SKM-1 (cell line): ENCODE data around the gene C1QTNF1.

Source experiments
- DNase-seq: peaks from one replicate; lab custom pipeline; 2025; ENCODE audit not compliant: unreplicated experiment; lab: John Stamatoyannopoulos, UW

C1QTNF1 gene

DNA sequence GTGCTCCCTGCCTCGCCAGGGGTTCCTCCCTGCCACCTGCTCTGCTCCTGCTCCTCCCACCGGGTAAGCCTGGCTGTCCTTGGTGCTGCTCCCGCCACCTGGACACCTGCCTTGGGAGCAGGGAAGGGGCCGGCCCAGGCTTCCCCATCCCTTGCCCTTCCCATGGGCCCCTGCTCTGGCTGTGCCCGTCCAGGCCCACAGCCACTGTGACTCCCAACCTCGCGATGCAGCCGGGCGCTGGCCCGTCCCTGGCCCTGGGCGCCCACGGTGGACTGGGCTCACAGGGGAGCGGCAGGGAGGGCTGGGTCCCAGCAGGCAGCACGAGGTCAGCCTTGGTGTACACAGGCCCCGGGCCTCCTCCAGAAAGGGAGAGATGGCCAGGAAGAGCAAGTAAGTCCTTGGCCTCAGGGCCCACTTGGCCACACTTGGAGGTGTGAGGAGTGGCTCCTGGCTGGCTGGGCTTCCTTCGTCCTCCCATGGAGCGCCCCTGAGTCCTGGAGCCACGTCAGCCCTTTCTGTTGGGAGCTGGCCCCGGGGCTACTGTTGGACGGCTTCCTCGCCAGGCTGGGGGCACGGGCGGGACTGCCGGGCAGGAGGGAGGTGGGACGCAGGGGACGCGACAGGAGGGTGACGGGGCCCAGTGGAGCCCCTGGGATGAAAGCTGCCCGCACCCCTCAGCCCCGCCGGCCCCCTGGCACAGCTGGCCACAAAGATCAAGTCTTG lies 65.9 kb downstream of the C1QTNF1 start:
- DNase-seq, result no peak

GRCh38 chr17:79090443-79091225 lies 66.7 kb downstream of the C1QTNF1 start:
- no peak for DNase-seq

DNA sequence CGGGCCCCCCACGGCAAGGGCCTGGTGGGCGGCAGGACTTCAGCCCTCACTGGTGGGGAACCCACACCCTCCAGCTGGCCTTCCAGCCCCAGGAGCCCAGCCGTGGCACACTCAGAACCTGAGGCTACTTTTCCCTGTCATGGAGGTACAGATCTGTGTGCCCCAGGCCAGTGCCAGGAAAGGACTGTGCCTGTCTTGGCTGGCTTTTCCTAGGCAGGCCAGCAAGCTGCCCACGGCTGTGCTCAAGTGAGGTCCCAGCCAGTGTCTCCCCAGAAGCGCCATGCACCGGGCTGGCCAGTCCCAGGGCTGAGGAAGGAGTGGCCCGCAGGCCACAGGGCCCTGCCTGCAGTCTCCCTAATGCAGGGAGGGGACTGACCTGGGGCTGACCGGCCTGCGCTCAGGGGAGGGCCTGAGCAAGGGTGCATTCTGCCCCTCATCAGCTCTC lies 67.3 kb downstream of the C1QTNF1 start:
- DNase-seq, result no peak

GRCh38 chr17:79092567-79092966 lies 68.6 kb downstream of the C1QTNF1 start:
- DNase-seq, result no peak

- DNase-seq, result no peak
These were observed 69.3 kb downstream of the C1QTNF1 start for GRCh38 chr17:79093270-79093669.

DNA sequence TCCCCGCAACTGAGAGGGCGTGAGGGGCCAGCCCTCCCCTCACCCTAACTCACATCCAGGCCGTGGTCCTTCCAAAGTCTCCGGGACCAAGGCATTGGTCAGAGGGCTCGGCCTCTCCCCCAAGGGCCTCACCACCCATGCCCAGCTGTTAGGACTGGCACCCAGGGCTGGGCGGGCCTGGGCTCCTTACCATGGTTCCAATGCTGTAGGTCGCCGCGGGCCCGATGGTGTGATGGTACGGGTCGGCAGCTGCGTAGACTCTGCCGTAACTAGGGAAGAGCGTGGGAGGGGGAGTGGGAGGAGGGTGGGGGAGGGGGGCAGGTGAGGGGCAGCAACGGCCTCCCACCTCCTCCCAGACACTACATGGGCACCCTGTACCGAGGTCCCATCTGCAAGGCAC lies 70.3 kb downstream of the C1QTNF1 start:
- no peak for DNase-seq

GRCh38 chr17:79095345-79096055 lies 71.5 kb downstream of the C1QTNF1 start:
- DNase-seq, result no peak

- DNase-seq, result no peak
These were observed 72.5 kb downstream of the C1QTNF1 start for GRCh38 chr17:79096477-79096876.

DNA sequence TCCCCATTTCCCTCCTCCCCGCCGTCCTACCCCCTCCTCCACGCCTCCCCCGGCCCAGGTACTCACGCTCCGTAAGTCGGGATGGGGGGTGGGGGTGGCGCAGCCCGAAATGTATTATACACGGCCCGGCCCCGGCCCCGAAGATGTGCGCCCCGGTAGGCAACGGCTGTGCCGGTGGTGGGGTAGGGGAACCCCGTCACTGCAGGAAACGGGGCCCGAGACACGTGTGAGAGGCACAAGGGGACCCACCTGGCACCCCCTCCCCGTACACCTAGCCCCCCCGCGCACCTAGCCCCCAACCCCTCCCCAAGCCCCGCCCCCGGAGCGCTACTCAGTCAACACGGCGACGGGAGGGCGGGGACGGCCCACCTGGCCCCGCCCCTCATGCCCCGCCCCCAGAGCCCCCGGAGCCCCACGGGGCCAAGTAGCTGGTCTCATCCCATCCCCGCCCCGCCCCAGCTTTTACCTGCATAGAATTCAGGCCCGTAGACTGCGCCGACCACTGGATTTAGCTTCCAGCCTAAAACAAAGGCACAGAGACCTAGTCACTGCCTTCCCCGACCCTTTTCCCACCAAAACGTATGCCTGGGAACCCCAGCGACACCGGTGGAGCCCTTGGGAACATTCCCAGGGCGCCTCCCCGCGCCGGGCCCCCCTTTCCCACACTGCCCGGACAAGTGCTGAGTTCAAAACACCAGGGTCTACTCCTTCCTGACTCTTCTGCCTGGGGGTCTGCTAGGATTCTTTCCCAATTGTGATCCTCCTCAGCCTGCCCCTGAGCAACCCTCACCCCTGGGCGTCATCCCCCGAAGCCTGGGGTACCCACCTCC lies 73.5 kb downstream of the C1QTNF1 start:
- no peak for DNase-seq

- no peak for DNase-seq
These were observed 74.4 kb downstream of the C1QTNF1 start for GRCh38 chr17:79098282-79098867.
